Measurements from ENCODE around the gene PPP2R5B.

DNA sequence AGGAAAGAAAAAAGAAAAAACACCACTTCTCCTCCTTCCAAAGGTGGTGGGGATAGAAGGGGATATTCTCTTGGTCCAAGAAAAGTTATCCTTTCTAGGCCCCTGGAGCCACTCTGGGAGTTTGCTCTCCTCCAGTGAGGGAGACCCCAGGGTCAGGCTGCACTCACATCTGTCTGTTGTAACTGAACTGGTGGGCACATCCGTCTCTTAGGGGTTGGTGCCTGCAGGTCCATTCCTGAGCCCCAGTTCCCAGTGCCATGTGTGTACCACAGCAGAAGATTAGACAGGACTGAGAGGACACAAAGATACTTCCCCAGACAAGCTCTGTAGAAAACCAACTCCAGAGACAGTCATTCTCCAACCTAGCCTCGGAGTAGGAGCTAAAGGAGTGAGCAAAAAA lies 4.4 kb upstream of the PPP2R5B start:
- TF ChIP-seq BHLHE40 (IDR thresholded peaks at IDR 0.05; ENCODE audit: borderline replicate concordance) (no peak), SUZ12 (IDR thresholded peaks at IDR 0.05) (no peak), FOXM1 (IDR thresholded peaks at IDR 0.05; ENCODE audit: borderline replicate concordance) (no peak), ZNF384 (IDR thresholded peaks at IDR 0.05) (no peak), TARDBP (IDR thresholded peaks at IDR 0.05) (no peak), FOXK2 (IDR thresholded peaks at IDR 0.05) (no peak), SP1 (IDR thresholded peaks at IDR 0.05) (no peak), ARNT (IDR thresholded peaks at IDR 0.05) (no peak), ELF4 (IDR thresholded peaks at IDR 0.05) (no peak), LEF1 (IDR thresholded peaks at IDR 0.05; ENCODE audit: borderline replicate concordance) (no peak), HDGF (IDR thresholded peaks at IDR 0.05; ENCODE audit: borderline replicate concordance) (no peak), FOXA1 (IDR thresholded peaks at IDR 0.05) (no peak), CTBP1 (IDR thresholded peaks at IDR 0.05; ENCODE audit: borderline replicate concordance) (no peak)

Data from HEK293T (cell line).